Measurements from ENCODE around the gene R3HDM2.

- TF ChIP-seq, protein P1, sequence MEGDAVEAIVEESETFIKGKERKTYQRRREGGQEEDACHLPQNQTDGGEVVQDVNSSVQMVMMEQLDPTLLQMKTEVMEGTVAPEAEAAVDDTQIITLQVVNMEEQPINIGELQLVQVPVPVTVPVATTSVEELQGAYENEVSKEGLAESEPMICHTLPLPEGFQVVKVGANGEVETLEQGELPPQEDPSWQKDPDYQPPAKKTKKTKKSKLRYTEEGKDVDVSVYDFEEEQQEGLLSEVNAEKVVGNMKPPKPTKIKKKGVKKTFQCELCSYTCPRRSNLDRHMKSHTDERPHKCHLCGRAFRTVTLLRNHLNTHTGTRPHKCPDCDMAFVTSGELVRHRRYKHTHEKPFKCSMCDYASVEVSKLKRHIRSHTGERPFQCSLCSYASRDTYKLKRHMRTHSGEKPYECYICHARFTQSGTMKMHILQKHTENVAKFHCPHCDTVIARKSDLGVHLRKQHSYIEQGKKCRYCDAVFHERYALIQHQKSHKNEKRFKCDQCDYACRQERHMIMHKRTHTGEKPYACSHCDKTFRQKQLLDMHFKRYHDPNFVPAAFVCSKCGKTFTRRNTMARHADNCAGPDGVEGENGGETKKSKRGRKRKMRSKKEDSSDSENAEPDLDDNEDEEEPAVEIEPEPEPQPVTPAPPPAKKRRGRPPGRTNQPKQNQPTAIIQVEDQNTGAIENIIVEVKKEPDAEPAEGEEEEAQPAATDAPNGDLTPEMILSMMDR (conservative IDR thresholded peaks at IDR 0.05; ENCODE audit: low read length): no peak
- TF ChIP-seq EZH2phosphoT487 (IDR thresholded peaks at IDR 0.05; ENCODE audit: borderline replicate concordance): no peak
Measured at GRCh38 chr12:57441846-57442427, 11.1 kb upstream of the R3HDM2 start.
